Measurements from ENCODE around the gene DHRS13.

GRCh38 chr17:28948342-28948741 is 45.5 kb upstream of the DHRS13 start:
- TF ChIP-seq CTCF (IDR thresholded peaks at IDR 0.05) (no peak), POLR2A (IDR thresholded peaks at IDR 0.05) (no peak)

All from vagina (tissue), 2 donors.